ENCODE results near the gene NFIC. TPM values are rescaled to one million over a fixed set of nuclear protein-coding genes. Genes with fewer than 3 reads are reported as not detected.

NFIC gene
- total RNA-seq, 4 donors from 2014 or later, result 102 to 236 (median 158) TPM

GRCh38 chr19:3478409-3479176, 112.2 kb downstream of the NFIC start:
- intact Hi-C loops (cut with DNase I; ENCODE audit: low total_unique reads), result no loop called here
- 16 to 32% methylated on average over 23 to 27 of the region's 27 CpGs for WGBS, 2 donors
- no peak for DNase-seq (ENCODE audit: low spot score in 2 of 2)
- no peak overlapping the region for H3K4me3 ChIP-seq (ENCODE audit: low read depth, poor library complexity, severe bottlenecking)
- TF ChIP-seq, protein P1, sequence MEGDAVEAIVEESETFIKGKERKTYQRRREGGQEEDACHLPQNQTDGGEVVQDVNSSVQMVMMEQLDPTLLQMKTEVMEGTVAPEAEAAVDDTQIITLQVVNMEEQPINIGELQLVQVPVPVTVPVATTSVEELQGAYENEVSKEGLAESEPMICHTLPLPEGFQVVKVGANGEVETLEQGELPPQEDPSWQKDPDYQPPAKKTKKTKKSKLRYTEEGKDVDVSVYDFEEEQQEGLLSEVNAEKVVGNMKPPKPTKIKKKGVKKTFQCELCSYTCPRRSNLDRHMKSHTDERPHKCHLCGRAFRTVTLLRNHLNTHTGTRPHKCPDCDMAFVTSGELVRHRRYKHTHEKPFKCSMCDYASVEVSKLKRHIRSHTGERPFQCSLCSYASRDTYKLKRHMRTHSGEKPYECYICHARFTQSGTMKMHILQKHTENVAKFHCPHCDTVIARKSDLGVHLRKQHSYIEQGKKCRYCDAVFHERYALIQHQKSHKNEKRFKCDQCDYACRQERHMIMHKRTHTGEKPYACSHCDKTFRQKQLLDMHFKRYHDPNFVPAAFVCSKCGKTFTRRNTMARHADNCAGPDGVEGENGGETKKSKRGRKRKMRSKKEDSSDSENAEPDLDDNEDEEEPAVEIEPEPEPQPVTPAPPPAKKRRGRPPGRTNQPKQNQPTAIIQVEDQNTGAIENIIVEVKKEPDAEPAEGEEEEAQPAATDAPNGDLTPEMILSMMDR (IDR thresholded peaks at IDR 0.05), result no peak
- TF ChIP-seq POLR2A (IDR thresholded peaks at IDR 0.05), result no peak

GRCh38 chr19:3479177-3479833, 112.9 kb downstream of the NFIC start:
- WGBS, 2 donors, result 20 to 49% methylated on average over 7 of the region's 7 CpGs
- intact Hi-C loops (cut with DNase I; ENCODE audit: low total_unique reads), result no loop called here
- DNase-seq (ENCODE audit: low spot score in 2 of 2), result no peak
- no peak overlapping the region for H3K4me3 ChIP-seq (ENCODE audit: low read depth, poor library complexity, severe bottlenecking)
- TF ChIP-seq POLR2A (IDR thresholded peaks at IDR 0.05), result no peak
- TF ChIP-seq, protein P1 (IDR thresholded peaks at IDR 0.05), result no peak

GRCh38 chr19:3479834-3480215, 113.4 kb downstream of the NFIC start:
- H3K4me3 ChIP-seq (ENCODE audit: low read depth, poor library complexity, severe bottlenecking), result no peak overlapping the region
- no peak for TF ChIP-seq POLR2A (IDR thresholded peaks at IDR 0.05)
- TF ChIP-seq, protein P1 (IDR thresholded peaks at IDR 0.05), result no peak
- intact Hi-C loops (cut with DNase I; ENCODE audit: low total_unique reads), result no loop called here
- 29 to 51% methylated on average over 9 of the region's 9 CpGs for WGBS, 2 donors
- no peak for DNase-seq (ENCODE audit: low spot score in 2 of 2)

GRCh38 chr19:3480383-3481091, 114.2 kb downstream of the NFIC start, which contains the start of gene SMIM24:
SMIM24 (minus strand) TSS chr19:3480525; CDS start chr19:3480463, 62 bp downstream.
- H3K4me3 ChIP-seq (ENCODE audit: low read depth, poor library complexity, severe bottlenecking), result no peak within 1 kb of the TSS
- intact Hi-C loops (cut with DNase I; ENCODE audit: low total_unique reads), result no loop called here
- DNase-seq (ENCODE audit: low spot score in 2 of 2), result no peak
- 39 to 64% methylated on average over 14 to 27 of the region's 27 CpGs for WGBS, 2 donors
- TF ChIP-seq POLR2A (IDR thresholded peaks at IDR 0.05), result no peak
- TF ChIP-seq, protein P1 (IDR thresholded peaks at IDR 0.05), result no peak

DNA sequence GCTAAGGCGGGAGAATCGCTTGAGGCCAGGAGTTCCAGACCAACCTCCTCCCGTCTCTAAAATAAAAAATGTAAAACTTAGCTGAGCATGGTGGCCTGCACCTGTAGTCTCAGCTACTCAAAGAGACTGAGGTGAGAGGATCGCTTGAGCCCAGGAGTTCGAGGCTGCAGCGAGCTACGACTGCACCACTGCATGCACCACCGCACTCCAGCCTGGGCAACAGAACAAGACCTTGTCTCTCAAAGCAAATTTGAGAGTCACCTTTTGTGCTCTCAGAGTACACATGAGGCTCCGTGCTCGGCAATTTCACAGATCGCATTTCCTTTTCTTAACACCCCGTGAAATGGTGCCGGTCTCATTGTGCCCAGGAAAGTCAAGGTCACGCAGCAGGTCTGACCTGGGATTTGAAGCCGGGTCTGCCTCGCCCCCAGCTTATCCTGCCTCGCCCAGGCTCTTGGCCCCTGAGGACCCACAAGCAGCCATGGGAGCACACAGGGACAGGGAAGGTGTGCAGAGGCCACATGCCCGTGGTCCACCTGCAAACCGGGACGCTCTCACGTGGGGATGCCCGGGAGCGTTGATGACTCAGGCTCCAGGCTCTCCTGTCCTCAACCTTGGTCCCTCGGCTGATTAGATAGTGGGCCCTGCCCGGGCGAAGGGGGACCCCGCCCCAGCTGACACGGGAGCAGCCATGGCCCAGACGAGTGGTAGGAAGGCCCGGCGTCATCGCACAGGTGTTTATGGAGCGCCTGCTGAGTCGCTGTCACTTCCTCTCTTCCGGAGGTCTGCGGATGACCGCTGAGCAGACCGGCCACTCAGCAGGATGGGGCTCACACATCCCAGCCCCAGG, 115.1 kb downstream of the NFIC start:
- intact Hi-C loops (cut with DNase I; ENCODE audit: low total_unique reads), result no loop called here
- no peak for TF ChIP-seq POLR2A (IDR thresholded peaks at IDR 0.05)
- TF ChIP-seq, protein P1 (IDR thresholded peaks at IDR 0.05), result no peak
- no peak for DNase-seq (ENCODE audit: low spot score in 2 of 2)
- WGBS, 2 donors, result 61 to 71% methylated on average over 31 to 38 of the region's 38 CpGs
- H3K4me3 ChIP-seq (ENCODE audit: low read depth, poor library complexity, severe bottlenecking), result no peak overlapping the region
